NT2/D1 (cell line): ENCODE data around the gene FGFBP1.

Experiments used
- DNase-seq: peaks from one replicate; pipeline ENCODE4 v3.0.0-alpha.2; 2011; ENCODE audit warnings: low read depth, low spot score
- H3K27me3 ChIP-seq: 2 replicates; pipeline ENCODE4 v1.6.0; 2011; ENCODE audit warnings: mild to moderate bottlenecking; ENCODE audit not compliant: insufficient read length, insufficient read depth
- H3K36me3 ChIP-seq: 2 replicates; pipeline ENCODE4 v1.6.1; 2011; ENCODE audit warnings: mild to moderate bottlenecking, low read length, mixed read lengths; ENCODE audit not compliant: insufficient read depth, insufficient read length
- H3K4me1 ChIP-seq: 2 replicates; pipeline ENCODE4 v1.5.1; 2011; ENCODE audit not compliant: insufficient read depth, insufficient read length
- H3K4me3 ChIP-seq: 2 replicates; pipeline ENCODE4 v1.5.1; 2011; ENCODE audit warnings: low read depth; ENCODE audit not compliant: insufficient read length
- H3K9ac ChIP-seq: 2 replicates; pipeline ENCODE4 v1.6.0; 2011; ENCODE audit warnings: low read depth; ENCODE audit not compliant: insufficient read length
- H3K9me3 ChIP-seq: 2 replicates; pipeline ENCODE4 v1.5.1; 2011; ENCODE audit warnings: mild to moderate bottlenecking, low read length; ENCODE audit not compliant: insufficient read depth
- SUZ12 ChIP-seq: IDR thresholded peaks from 2 replicates; pipeline ENCODE4 v1.6.1; 2011; ENCODE audit not compliant: insufficient read length, insufficient read depth; ENCODE audit errors: extremely low read depth
- YY1 ChIP-seq: IDR thresholded peaks from 2 replicates; pipeline ENCODE4 v1.6.1; 2011; ENCODE audit not compliant: insufficient read length, insufficient read depth
- ZNF274 ChIP-seq: IDR thresholded peaks from 2 replicates; pipeline ENCODE4 v1.6.1; 2011; ENCODE audit warnings: mild to moderate bottlenecking, low read depth, low read length

The FGFBP1 gene

DNA sequence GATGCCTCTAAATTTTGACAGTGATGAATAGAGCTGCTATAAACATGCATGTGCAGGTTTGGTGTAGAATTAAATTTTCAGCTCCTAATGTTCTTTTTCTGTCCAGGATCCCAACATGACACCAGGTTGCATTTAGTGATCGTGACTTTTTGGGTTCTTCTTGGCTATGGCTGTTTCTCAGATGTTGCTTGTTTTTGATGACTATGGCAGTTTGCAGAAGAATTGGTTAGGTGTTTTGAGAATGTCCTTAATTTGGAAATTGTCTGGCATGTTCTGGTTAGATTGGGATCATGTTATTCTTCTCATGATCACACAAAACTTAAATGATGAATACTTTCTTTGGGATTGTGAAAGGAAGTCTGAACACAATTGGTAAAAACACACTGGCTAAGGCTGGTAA lies 3.7 kb upstream of the FGFBP1 start:
- no peak for TF ChIP-seq YY1
- no peak for TF ChIP-seq ZNF274
- no peak for TF ChIP-seq SUZ12
- Histone ChIP-seq H3K36me3 (no peaks in the 10 kb centered on the region), H3K4me1 (no peaks in the 10 kb centered on the region), H3K9me3 (no peaks in the 10 kb centered on the region), H3K9ac (no peak overlapping the region), H3K4me3 (no peak overlapping the region), H3K27me3 (no peaks in the 10 kb centered on the region)
- no peak for DNase-seq

DNA sequence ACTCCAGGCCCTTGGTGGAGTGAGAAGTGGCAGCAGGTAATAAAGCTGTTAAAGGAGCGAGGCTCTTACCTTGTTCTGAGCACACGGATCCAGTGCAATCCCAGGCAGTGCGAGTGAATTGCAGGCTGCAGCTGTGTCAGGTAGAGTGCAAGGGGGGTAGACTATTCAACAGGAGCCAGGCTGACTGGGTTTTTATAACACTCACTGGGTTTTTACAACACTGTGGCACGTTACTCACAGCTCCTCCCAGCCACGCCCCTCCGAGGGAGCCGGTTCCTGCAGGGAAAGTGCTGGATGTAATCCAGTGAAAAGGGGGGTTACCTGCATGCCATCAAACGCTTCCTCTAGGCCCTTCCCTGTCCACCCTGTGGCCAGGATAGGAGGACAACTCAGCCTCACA lies 358 bp downstream of the FGFBP1 start:
- Histone ChIP-seq H3K4me3 (no peak overlapping the region), H3K27me3 (no peaks in the 10 kb centered on the region), H3K4me1 (no peaks in the 10 kb centered on the region), H3K9ac (no peak overlapping the region), H3K36me3 (no peaks in the 10 kb centered on the region), H3K9me3 (no peaks in the 10 kb centered on the region)
- TF ChIP-seq SUZ12: no peak
- TF ChIP-seq ZNF274: no peak
- TF ChIP-seq YY1: no peak
- DNase-seq: no peak

DNA sequence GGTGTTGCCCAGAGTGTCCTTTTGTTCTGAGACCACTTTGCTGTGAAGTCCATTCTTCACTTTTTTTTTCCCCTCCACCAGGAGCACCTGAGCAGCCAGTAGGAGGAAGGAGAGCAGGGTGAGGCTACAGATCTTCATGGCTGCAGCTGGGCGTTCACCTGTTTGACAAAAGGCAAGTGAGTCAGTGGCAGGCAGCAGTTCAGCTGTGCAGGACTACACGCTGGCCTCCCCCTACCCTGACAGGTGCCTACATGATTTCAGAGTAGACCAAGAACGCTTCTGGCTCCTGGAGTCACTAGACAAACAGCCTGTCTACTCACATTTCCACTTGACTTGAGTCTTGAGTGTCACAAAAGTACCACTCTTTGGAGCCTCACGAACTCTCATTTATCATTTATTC lies 2.0 kb downstream of the FGFBP1 start:
- Histone ChIP-seq H3K36me3 (no peaks in the 10 kb centered on the region), H3K4me1 (no peaks in the 10 kb centered on the region), H3K9me3 (no peaks in the 10 kb centered on the region), H3K9ac (no peak overlapping the region), H3K27me3 (no peaks in the 10 kb centered on the region), H3K4me3 (no peak overlapping the region)
- TF ChIP-seq SUZ12: no peak
- TF ChIP-seq YY1: no peak
- no peak for TF ChIP-seq ZNF274
- no peak for DNase-seq

DNA sequence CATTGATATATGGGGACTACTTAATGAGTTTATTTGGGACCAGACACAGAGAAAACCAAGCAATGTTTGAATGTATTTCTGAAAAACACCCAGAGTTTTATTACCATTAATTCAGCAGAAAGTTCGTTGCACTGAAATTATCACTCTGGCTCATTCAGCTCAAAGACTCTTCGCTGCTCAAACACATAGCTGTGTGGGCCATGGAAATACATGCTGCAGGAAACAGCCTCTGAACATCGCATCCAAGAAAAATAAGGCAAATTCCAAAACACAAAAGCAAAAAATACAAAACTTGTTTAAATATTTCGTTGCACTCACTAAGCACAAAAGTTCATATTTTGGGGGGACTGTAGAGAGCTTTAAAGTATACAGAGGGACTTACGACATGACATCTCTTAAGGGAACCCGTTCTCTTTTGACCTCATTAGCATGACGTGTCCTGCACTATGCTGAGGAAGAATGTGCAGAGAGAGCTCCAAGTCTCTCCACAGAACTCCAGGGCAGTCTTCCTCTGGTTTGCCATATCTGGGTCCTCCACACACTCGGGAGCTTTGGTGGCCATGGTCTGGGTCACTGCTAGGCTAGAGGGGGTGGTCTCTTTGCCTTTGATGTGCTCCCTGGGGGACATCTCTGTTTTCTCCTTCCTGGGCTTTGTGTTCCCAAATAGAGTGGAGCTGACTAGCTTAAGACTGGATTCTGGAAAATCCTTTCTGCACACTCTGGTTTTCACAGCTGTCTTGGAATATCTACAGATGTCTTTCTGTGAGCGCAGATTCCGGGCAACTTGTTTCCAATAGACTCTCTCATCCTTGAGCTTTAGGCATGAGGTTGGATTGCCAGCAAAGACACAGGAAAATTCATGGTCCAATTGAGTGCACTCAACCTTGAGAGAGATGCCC lies 2.8 kb downstream of the FGFBP1 start:
- TF ChIP-seq YY1 (no peak), ZNF274 (no peak), SUZ12 (no peak)
- Histone ChIP-seq H3K9ac (no peak overlapping the region), H3K4me3 (no peak overlapping the region), H3K36me3 (no peaks in the 10 kb centered on the region), H3K27me3 (no peaks in the 10 kb centered on the region), H3K4me1 (no peaks in the 10 kb centered on the region), H3K9me3 (no peaks in the 10 kb centered on the region)
- no peak for DNase-seq

DNA sequence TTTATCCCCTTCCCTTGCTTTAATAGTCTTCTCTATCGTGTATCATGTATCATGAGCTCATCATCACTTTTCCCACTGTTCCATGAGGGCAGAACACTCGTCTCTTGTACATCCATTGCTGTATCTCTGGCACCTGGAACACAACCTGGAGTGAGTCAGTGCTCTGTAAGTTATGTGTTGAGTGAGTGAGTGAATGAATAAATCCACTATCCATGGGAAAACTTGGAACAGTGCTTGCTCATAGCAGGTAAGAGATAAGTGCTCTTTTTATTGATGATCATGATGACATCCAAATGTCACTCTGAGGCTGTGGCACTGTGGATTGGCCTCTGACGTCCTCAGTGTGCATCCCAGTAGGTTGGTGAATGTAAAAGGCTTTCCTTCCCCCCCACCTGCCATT lies 4.3 kb downstream of the FGFBP1 start:
- Histone ChIP-seq H3K4me1 (no peaks in the 10 kb centered on the region), H3K9ac (no peak overlapping the region), H3K9me3 (no peaks in the 10 kb centered on the region), H3K27me3 (no peaks in the 10 kb centered on the region), H3K36me3 (no peaks in the 10 kb centered on the region), H3K4me3 (no peak overlapping the region)
- DNase-seq: no peak
- no peak for TF ChIP-seq ZNF274
- TF ChIP-seq YY1: no peak
- no peak for TF ChIP-seq SUZ12

DNA sequence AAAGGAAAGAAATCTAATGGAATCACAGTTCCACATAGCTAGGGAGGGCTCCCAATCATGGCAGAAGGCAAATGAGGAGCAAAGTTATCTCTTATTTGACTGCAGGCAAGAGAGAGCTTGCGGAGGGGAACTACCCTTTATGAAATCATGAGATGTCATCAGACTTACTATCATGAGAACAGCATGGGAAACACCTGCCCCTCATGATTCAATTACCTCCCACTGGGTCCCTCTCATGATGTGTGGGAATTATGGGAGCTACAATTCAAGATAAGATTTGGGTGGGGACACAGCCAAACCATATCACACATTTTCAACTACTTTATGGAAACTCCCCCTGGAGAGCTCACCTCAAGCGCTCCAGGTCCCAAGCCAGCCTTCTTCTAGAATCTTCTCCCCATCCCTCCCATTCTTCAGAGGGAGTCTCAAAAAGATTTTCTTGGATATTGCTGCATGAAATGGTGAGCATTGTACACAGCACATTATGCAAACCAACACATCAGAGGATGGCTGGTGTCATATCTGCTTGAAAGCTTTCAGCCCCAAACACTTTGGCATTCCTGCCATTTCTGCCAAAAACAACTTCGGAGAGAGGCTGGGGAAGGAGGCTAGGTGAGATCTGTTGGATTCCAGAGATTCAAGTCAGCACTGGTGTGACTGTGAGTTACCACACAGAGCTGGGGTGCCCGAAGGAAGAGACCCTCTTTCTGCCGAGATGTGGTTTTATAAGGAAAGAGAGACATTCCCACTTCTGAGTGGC lies 6.9 kb downstream of the FGFBP1 start:
- no peaks in the 10 kb centered on the region for H3K4me1 ChIP-seq
- H3K36me3 ChIP-seq: no peaks in the 10 kb centered on the region
- DNase-seq: no peak
- no peak overlapping the region for H3K9ac ChIP-seq
- H3K9me3 ChIP-seq: no peaks in the 10 kb centered on the region
- no peak overlapping the region for H3K4me3 ChIP-seq
- H3K27me3 ChIP-seq: no peaks in the 10 kb centered on the region
- no peak for TF ChIP-seq ZNF274
- no peak for TF ChIP-seq YY1
- TF ChIP-seq SUZ12: no peak

DNA sequence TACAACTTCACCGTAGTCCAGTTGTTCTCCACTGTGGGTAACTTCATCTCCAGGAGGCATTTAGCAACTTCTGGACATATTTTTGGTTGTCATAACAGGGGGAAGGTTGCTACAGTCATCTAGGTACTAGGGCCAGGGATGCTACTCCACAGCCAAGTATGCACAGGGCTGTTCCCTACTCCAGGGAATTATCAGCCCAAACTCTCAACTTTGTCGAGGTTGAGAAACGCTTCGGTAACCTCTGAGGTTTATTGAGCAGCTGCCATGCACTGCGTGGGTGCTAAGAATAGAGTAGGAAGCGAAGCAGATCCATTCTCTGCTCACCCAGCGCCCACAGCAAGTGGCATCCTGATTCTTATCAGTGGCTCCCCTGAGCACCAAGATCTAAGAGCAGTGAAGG lies 8.2 kb downstream of the FGFBP1 start:
- DNase-seq: no peak
- Histone ChIP-seq H3K9ac (no peak overlapping the region), H3K9me3 (no peaks in the 10 kb centered on the region), H3K4me3 (no peak overlapping the region), H3K36me3 (no peaks in the 10 kb centered on the region), H3K4me1 (no peaks in the 10 kb centered on the region), H3K27me3 (no peaks in the 10 kb centered on the region)
- TF ChIP-seq YY1 (no peak), SUZ12 (no peak), ZNF274 (no peak)
